Measurements from ENCODE around the gene SUPV3L1.
A peak's percentile ranks its signal among the peaks of the same experiment; 100 is the strongest.
"Not testable (repeated sequence)": the region's sequence is repeated elsewhere in the genome, so short reads cannot be mapped to it uniquely, and the experiment has no call there.

SUPV3L1 gene

GRCh38 chr10:69179743-69180524 lies at the start of gene SUPV3L1:
Gene SUPV3L1 (plus strand): TSS chr10:69180234. CDS start chr10:69180292, 58 bp downstream.
- peak; percentile 98 for DNase-seq

DNA sequence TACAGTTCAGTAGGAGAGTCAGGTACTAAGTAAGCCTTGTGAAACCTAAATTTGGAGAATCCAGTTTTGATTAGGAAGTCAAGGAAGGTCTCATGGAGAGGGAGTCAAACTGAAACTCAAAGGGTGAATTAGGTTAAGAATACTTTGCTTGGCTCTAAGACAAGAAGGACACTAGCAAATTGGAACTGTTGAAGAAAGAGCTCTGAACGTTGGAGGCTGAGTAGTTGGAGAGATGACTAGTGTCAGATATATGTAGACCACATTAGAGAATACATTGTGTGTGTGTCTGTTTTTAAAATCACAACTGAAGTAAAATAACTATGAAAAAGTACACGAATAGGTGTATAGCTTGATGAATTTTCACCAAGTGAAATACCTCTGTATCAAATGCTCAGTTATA lies 49.8 kb upstream of the SUPV3L1 start:
- DNase-seq = no peak

GRCh38 chr10:69139961-69140360 lies 40.1 kb upstream of the SUPV3L1 start:
- no peak for DNase-seq

DNA sequence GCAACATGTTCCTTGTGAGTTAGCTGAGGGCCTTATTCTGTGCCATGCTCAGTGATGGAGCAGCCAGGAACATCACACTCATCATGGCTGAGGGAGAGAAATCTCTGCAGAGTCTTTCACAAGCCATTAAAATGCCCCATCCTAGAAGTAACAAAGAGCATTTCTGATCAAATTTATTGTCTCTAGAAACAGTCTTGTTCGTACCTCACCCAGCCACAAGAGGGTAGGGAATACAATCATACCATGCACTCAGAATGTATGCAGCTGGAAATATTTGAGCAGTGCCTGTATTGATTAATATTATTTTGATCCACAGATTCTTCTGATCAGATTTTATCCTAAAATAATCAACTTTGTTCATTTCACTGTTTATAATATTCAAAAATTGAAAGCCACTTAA lies 38.7 kb upstream of the SUPV3L1 start:
- no peak for DNase-seq

DNA sequence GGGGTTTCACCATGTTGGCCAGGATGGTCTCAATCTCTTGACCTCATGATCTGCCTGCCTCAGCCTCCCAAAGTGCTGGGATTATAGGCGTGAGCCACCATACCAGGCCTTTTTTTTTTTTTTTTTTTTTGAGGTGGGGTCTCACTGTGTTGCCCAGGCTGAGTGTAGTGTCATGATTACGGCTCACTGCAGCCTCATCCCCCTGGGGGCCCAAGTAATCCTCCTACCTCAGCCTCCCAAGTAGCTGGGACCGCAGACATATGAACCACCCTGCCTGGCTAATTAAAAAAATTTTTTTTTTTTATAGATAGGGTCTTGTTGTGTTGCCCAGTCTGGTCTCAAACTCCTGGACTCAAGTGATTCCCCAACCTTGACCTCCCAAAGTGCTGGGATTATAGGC lies 38.0 kb upstream of the SUPV3L1 start:
- not testable (repeated sequence) for DNase-seq

DNA sequence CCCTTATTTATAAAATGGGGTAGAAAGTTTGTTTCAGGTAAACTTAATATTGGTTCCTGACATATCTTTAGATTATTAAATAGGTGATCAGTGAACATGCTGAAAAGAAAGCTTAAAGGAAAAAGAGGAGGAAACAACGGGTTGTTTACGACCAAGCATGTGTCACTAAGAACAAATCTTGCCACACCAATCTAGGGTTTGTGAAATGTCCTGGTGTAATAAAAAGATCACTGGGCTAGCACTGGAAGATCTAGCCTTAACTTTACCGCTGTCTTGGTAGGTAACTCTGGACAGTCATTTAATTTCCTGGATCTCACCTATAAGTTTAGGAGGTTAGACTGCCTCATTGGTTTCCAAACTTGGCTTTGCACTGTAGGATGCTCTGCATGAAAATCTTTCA lies 37.1 kb upstream of the SUPV3L1 start:
- DNase-seq = no peak

- DNase-seq = no peak
These were observed 34.7 kb upstream of the SUPV3L1 start for GRCh38 chr10:69145329-69145728.

GRCh38 chr10:69145864-69146263 lies 34.2 kb upstream of the SUPV3L1 start:
- no peak for DNase-seq

GRCh38 chr10:69146759-69147158 lies 33.3 kb upstream of the SUPV3L1 start:
- DNase-seq = peak; percentile 67

GRCh38 chr10:69151984-69152383 lies 28.1 kb upstream of the SUPV3L1 start:
- no peak for DNase-seq

GRCh38 chr10:69153227-69153626 lies 26.8 kb upstream of the SUPV3L1 start:
- no peak for DNase-seq

DNA sequence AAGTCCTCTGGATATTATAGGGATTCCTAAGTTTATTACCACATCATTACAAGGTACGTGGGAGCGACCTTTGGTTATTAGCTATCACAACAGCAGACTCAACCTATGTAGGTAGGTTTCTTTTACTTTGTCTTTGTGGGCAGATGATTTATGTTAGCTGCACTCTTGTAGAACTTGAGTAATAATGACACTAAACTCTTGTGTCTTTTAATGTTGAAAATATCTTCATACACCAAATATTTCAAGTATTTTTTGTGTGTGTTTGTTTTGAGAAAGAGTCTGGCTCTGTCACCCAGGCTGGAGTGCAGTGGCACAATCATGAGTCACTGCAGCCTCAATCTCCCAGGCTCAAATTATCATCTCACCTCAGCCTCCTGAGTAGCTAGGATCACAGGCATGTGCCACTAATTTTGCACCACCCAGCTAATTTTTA lies 19.2 kb upstream of the SUPV3L1 start:
- no peak for DNase-seq

DNA sequence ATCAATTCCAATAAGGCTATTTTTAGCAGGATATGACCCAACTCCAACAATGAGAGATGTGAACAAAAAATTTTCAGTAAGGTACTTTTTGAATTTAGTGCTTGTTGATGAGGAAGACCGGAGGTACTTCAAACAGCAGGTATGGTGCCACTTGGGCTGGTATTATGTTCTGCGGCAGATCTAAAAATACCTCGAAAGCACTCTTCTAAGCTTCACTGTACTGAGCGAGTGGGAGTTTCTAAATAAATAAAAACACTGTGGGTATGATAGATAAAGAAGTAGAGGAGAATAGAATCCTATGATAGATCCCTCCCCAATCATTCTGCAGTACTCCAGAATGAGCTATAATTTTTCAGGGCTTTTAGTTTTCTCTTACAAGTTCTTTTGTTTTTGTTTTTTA lies 11.5 kb upstream of the SUPV3L1 start:
- no peak for DNase-seq

GRCh38 chr10:69172241-69172982 lies 7.6 kb upstream of the SUPV3L1 start:
- DNase-seq = no peak

DNA sequence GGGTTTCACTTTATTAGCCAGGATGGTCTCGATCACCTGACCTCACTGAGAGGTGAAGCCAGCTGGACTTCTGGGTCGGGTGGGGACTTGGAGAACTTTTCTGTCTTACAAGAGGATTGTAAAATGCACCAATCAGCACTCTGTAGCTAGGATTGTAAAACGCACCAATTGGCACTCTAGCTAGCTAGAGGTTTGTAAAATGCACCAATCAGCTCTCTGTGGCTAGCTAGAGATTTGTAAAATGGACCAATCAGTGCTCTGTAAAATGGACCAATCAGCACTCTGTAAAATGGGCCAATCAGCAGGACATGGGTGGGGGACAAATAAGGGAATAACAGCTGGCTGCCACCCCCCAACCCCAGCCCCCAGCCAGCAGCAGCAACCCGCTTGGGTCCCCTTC lies 4.7 kb upstream of the SUPV3L1 start:
- not testable (repeated sequence) for DNase-seq

GRCh38 chr10:69176823-69177222 lies 3.2 kb upstream of the SUPV3L1 start:
- DNase-seq = peak; percentile 30

- DNase-seq = no peak
These were observed 818 bp upstream of the SUPV3L1 start for GRCh38 chr10:69179089-69179742.

- DNase-seq = peak; percentile 63
These were observed 631 bp downstream of the SUPV3L1 start for GRCh38 chr10:69180525-69181204.

DNA sequence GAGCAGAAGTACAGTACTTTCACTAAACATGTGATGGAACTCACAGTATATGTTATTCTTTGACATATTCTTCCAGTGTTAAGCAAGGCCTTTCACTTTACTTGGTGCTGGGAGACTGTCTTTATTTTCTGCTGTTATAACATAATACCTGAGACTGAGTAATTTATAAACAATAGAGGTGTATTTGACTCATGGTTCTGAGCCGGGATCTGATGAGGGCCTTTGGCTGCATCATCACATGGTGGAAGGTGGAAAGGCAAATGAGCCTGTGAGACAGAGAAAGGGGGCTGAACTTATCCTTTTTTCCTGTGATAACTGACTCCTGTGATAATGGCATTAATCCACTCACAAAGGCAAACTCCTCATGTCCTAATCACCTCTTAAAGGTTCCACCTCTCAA lies 1.4 kb downstream of the SUPV3L1 start:
- DNase-seq = no peak

DNA sequence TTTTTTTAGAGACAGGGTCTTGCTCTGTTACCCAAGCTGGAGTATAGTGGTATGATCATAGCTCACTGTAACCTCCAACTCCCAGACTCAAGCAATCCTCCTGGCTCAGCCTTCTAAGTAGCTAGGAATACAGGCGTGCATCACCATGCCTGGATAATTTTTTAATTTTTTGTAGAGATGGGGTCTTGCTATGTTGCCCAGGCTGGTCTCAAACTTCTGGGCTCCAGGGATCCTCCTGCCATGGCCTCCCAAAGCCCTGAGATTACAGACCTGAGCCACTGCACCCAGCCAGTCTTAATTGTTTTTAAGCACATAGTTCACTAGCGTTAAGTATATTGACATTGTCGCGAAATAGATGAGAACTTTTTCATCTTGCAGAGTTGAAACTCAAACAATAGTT lies 2.0 kb downstream of the SUPV3L1 start:
- no peak for DNase-seq

DNA sequence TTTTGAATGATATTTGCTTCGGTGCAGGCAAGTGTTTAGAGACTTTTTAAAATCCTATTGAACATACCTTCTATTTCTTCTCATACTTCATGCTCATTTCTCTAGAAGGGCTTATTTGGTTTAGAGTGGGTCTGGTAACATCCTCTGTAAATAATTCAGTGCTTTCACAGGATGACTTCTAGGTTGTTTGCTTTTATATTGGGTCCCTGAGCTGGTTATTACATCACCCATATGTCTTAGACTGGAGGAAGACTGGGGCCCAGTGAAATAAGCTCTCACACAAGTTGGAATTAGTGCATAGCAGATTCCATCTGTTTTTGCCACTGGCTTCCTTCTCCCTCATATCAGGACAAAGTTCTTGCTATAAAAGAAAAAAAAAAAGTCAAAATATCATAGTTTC lies 6.5 kb downstream of the SUPV3L1 start:
- DNase-seq = no peak

DNA sequence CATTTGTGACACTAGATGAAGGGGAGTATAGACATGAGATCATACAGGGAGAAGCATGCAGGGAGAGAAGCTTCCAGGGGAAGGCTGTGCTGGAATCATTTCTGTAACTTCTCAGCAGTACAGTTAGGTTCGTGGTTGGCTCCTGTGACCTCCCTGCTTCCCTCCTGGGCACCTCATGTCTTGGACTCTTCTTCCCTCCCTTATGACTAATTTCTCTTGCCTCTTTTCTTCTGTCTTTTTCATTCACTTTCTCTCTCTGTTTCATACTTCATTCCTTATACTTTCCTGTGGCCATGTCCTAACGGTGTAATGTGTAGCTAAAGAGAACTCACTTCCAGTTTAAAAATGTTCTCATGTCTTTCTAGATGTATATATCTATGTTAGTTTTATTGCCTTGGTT lies 21.0 kb downstream of the SUPV3L1 start:
- no peak for DNase-seq

GRCh38 chr10:69202332-69202731 lies 22.3 kb downstream of the SUPV3L1 start:
- DNase-seq = peak; percentile 49

Data from OCI-M1 (cell line).